ENCODE measurements around the gene MDM1.

MDM1 gene

GRCh38 chr12:68317047-68317667, 15.0 kb downstream of the MDM1 start:
- peak; percentile 38 for DNase-seq

GRCh38 chr12:68310370-68310769, 21.8 kb downstream of the MDM1 start:
- no peak for DNase-seq

GRCh38 chr12:68306564-68306963, 25.6 kb downstream of the MDM1 start:
- no peak for DNase-seq

GRCh38 chr12:68305278-68305677, 26.9 kb downstream of the MDM1 start:
- no peak for DNase-seq

- DNase-seq: no peak
These were observed 27.5 kb downstream of the MDM1 start for GRCh38 chr12:68304626-68305025.

- DNase-seq: no peak
These were observed 28.3 kb downstream of the MDM1 start for GRCh38 chr12:68303850-68304249.

- DNase-seq: no peak
These were observed 34.2 kb downstream of the MDM1 start for GRCh38 chr12:68297929-68298328.

GRCh38 chr12:68294251-68294650, 37.9 kb downstream of the MDM1 start:
- DNase-seq: no peak

GRCh38 chr12:68293347-68293746, 38.8 kb downstream of the MDM1 start:
- no peak for DNase-seq

- no peak for DNase-seq
These were observed 39.8 kb downstream of the MDM1 start for GRCh38 chr12:68292151-68292943.

- DNase-seq: no peak
These were observed 40.6 kb downstream of the MDM1 start for GRCh38 chr12:68291396-68292036.

- DNase-seq: no peak
These were observed 42.0 kb downstream of the MDM1 start for GRCh38 chr12:68290126-68290525.

- no peak for DNase-seq
These were observed 45.1 kb downstream of the MDM1 start for GRCh38 chr12:68287106-68287505.

GRCh38 chr12:68286396-68286795, 45.8 kb downstream of the MDM1 start:
- no peak for DNase-seq

- DNase-seq: no peak
These were observed 46.6 kb downstream of the MDM1 start for GRCh38 chr12:68285541-68285940.

GRCh38 chr12:68281322-68282077, 50.7 kb downstream of the MDM1 start:
- DNase-seq: no peak

GRCh38 chr12:68280240-68280639, 51.9 kb downstream of the MDM1 start:
- DNase-seq: no peak

GRCh38 chr12:68279227-68280054, 52.7 kb downstream of the MDM1 start:
- DNase-seq: peak; percentile 12

GRCh38 chr12:68276402-68276930, 55.7 kb downstream of the MDM1 start:
- no peak for DNase-seq

- no peak for DNase-seq
These were observed 59.4 kb downstream of the MDM1 start for GRCh38 chr12:68272732-68273131.

- DNase-seq: no peak
These were observed 60.8 kb downstream of the MDM1 start for GRCh38 chr12:68271346-68271745.

GRCh38 chr12:68270358-68270757, 61.8 kb downstream of the MDM1 start:
- no peak for DNase-seq

Data from DMS79 treated with DMSO at 0.1 percent for 48 hours (cell line).